Measurements from ENCODE around the gene ORC4.
"Not testable (repeated sequence)": the region's sequence is repeated elsewhere in the genome, so short reads cannot be mapped to it uniquely, and the experiment has no call there.

The ORC4 gene

GRCh38 chr2:148007219-148007900 lies 13.2 kb downstream of the ORC4 start:
- H3K9me3 ChIP-seq (replicated peaks in 1 of 11) = peaks cover 46 to 93% (median 84%) of the 10 kb centered on the region in 11 experiments
- H3K27ac ChIP-seq = no peak overlapping the region
- H3K4me3 ChIP-seq = no peak overlapping the region
- H3K4me2 ChIP-seq = no peak overlapping the region
- no peak overlapping the region for H3K9ac ChIP-seq
- H4K20me1 ChIP-seq = peaks cover 0 to 29% (median 0%) of the 10 kb centered on the region in 11 experiments; a peak in 8 of 22 replicates
- no peaks in the 10 kb centered on the region for H3K27me3 ChIP-seq
- TF ChIP-seq Cebpa-rat (IDR thresholded peaks at IDR 0.05) = no peak
- peaks cover 0 to 27% (median 16%) of the 10 kb centered on the region in 11 experiments; a peak in 15 of 22 replicates for H3K36me3 ChIP-seq
- no peaks in the 10 kb centered on the region for H3K4me1 ChIP-seq

DNA sequence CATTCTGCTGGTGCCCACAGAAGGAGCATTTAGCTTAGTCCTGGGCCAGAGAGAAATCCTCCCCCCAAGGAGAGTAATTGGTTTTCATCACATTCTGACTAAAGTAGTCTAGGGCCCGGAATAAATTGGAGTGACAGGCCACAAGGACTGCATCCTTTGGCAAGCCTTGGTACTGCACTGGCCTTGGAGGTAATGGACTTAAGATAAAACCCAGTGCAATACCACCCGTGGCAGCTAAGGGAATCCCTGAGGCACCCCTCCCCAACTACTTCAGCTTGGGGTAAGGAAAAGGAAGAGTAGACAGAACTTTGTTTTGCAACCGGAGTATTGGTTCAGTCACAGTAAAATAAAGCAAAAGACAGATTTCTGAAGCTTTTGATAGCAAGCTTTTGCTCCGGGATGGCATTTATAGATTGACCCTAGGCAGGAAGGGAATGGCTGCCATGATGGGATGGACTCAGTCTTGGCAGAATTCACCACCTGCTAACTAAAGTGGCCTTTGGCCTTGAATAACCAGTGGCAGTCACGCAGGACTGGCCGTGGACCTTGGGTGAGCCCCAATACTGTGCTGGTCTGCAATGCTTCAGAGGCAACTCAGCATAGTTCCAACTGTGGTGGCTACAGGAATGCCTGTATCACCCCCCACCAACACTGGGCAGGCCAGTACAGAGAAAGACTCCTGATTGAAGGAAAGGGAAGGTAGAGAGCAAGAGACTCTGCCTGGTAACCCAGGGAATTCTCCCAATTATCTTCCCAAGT lies 14.1 kb downstream of the ORC4 start:
- Histone ChIP-seq H3K27me3 (no peaks in the 10 kb centered on the region), H4K20me1 (peaks cover 0 to 25% (median 0%) of the 10 kb centered on the region in 11 experiments; a peak in 7 of 22 replicates), H3K4me3 (no peak overlapping the region), H3K4me2 (no peak overlapping the region), H3K9me3 (replicated peaks in 1 of 11) (peaks cover 50 to 92% (median 89%) of the 10 kb centered on the region in 11 experiments), H3K27ac (no peak overlapping the region), H3K9ac (no peak overlapping the region), H3K36me3 (peaks cover 0 to 25% (median 16%) of the 10 kb centered on the region in 11 experiments; a peak in 15 of 22 replicates), H3K4me1 (no peaks in the 10 kb centered on the region)
- no peak for TF ChIP-seq Cebpa-rat (IDR thresholded peaks at IDR 0.05)

GRCh38 chr2:148002420-148002819 lies 18.1 kb downstream of the ORC4 start:
- H3K4me1 ChIP-seq, H3K27ac ChIP-seq, H3K27me3 ChIP-seq, H3K9ac ChIP-seq, H3K4me2 ChIP-seq, H3K4me3 ChIP-seq: not testable (repeated sequence)
- Histone ChIP-seq H3K9me3 (replicated peaks in 1 of 11) (peaks cover 48 to 70% (median 58%) of the 10 kb centered on the region in 11 experiments), H3K36me3 (peaks cover 7 to 32% (median 20%) of the 10 kb centered on the region in 11 experiments; a peak in 20 of 22 replicates), H4K20me1 (peaks cover 0 to 43% (median 0%) of the 10 kb centered on the region in 11 experiments; a peak in 9 of 22 replicates)

- H4K20me1 ChIP-seq = peaks cover 0 to 32% (median 0%) of the 10 kb centered on the region in 11 experiments; a peak in 9 of 22 replicates
- no peak for TF ChIP-seq Cebpa-rat (IDR thresholded peaks at IDR 0.05)
- no peaks in the 10 kb centered on the region for H3K27me3 ChIP-seq
- no peaks in the 10 kb centered on the region for H3K4me1 ChIP-seq
- no peak overlapping the region for H3K27ac ChIP-seq
- H3K9ac ChIP-seq = no peak overlapping the region
- no peak overlapping the region for H3K4me2 ChIP-seq
- H3K4me3 ChIP-seq = no peak overlapping the region
- H3K36me3 ChIP-seq = peaks cover 11 to 31% (median 21%) of the 10 kb centered on the region in 11 experiments
- H3K9me3 ChIP-seq (replicated peaks in 1 of 11) = peaks cover 45 to 68% (median 55%) of the 10 kb centered on the region in 11 experiments
Observed at GRCh38 chr2:148000095-148000494, 20.4 kb downstream of the ORC4 start.

DNA sequence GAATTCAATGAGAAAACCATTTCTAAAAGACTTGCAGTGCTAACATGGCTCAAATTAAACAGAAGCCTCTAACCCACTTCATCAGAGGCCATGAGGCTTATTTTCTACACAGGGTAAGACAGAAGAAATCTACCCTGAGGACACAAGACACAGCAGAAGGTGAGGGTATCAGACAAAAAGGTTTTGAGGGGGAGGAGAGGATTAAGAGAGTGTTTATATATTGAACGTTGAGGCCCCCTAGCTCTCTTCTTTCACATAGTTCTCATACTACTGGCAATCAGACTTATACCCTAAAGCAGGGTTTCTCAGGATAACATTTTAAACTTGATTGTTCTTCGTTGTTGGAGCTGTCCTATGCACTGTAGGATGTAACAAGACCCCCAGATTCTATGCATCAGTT lies 21.4 kb downstream of the ORC4 start:
- Histone ChIP-seq H3K27ac (no peak overlapping the region), H3K4me3 (no peak overlapping the region), H3K4me2 (no peak overlapping the region), H3K9me3 (replicated peaks in 1 of 11) (peaks cover 43 to 68% (median 53%) of the 10 kb centered on the region in 11 experiments), H3K4me1 (no peaks in the 10 kb centered on the region), H3K36me3 (peaks cover 19 to 40% (median 28%) of the 10 kb centered on the region in 11 experiments), H4K20me1 (peaks cover 0 to 34% (median 0%) of the 10 kb centered on the region in 11 experiments; a peak in 9 of 22 replicates), H3K27me3 (no peaks in the 10 kb centered on the region), H3K9ac (no peak overlapping the region)
- no peak for TF ChIP-seq Cebpa-rat (IDR thresholded peaks at IDR 0.05)

- no peak overlapping the region for H3K27ac ChIP-seq
- H4K20me1 ChIP-seq = peaks cover 0 to 38% (median 4%) of the 10 kb centered on the region in 11 experiments; a peak in 10 of 22 replicates
- H3K27me3 ChIP-seq = no peaks in the 10 kb centered on the region
- H3K4me1 ChIP-seq = peaks cover 0 to under 1% (median 0%) of the 10 kb centered on the region in 10 experiments; a peak in 1 of 20 replicates
- H3K9me3 ChIP-seq (replicated peaks in 1 of 11) = peaks cover 34 to 59% (median 44%) of the 10 kb centered on the region in 11 experiments
- no peak overlapping the region for H3K9ac ChIP-seq
- no peak for TF ChIP-seq Cebpa-rat (IDR thresholded peaks at IDR 0.05)
- H3K4me3 ChIP-seq = no peak overlapping the region
- H3K4me2 ChIP-seq = no peak overlapping the region
- H3K36me3 ChIP-seq = peaks cover 19 to 40% (median 28%) of the 10 kb centered on the region in 11 experiments
Observed at GRCh38 chr2:147998203-147998602, 22.3 kb downstream of the ORC4 start.

DNA sequence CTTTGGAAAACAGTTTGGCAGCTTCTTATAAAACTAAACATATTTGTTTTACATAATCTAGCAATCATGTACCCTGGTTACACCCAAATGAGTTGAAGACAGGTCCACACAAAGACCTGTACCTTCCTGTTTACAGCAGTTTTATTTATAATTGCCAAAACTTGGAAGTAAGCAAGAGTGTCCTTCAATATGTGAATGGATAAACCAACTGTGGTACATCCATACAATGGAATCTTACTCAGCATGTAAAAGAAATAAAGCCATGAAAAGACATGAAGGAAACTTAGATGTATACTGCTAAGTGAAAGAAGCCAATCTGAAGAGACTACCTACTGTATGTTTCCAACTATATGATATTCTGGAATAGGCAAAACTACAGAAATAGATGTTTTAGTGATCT lies 23.7 kb downstream of the ORC4 start:
- H3K27ac ChIP-seq = no peak overlapping the region
- H3K9ac ChIP-seq = no peak overlapping the region

DNA sequence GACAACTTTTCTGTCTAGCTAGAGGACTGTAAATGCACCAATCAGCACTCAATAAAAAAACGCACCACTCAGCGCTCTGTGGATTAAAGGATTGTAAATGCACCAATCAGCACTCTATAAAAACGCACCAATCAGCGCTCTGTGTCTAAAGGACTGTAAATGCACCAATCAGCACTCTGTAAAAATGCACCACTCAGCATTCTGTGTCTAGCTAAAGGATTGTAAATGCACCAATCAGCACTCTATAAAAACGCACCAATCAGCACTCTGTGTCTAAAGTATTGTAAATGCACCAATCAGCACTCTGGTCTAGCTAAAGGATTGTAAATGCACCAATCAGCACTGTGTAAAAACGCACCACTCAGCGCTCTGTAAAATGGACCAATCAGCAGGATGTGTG lies 25.6 kb downstream of the ORC4 start:
- H3K9me3 ChIP-seq (replicated peaks in 1 of 11) = peaks cover 23 to 36% (median 29%) of the 10 kb centered on the region in 11 experiments
- H3K27ac ChIP-seq, H3K4me2 ChIP-seq, H3K4me1 ChIP-seq, H3K4me3 ChIP-seq, H3K27me3 ChIP-seq, H3K9ac ChIP-seq: not testable (repeated sequence)
- peaks cover 0 to 55% (median 23%) of the 10 kb centered on the region in 11 experiments; a peak in 13 of 22 replicates for H4K20me1 ChIP-seq
- H3K36me3 ChIP-seq = peaks cover 19 to 33% (median 28%) of the 10 kb centered on the region in 11 experiments

More for the DNA sequence above, 23.7 kb downstream of the ORC4 start:
- H3K36me3 ChIP-seq = peaks cover 19 to 39% (median 28%) of the 10 kb centered on the region in 11 experiments
- H3K4me3 ChIP-seq = no peak overlapping the region
- H3K27me3 ChIP-seq = no peaks in the 10 kb centered on the region
- H3K4me1 ChIP-seq = peaks cover 0 to 8% (median 5%) of the 10 kb centered on the region in 10 experiments; a peak in 11 of 20 replicates
- peaks cover 23 to 45% (median 30%) of the 10 kb centered on the region in 11 experiments for H3K9me3 ChIP-seq (replicated peaks in 1 of 11)
- no peak overlapping the region for H3K4me2 ChIP-seq
- H4K20me1 ChIP-seq = peaks cover 0 to 51% (median 17%) of the 10 kb centered on the region in 11 experiments; a peak in 12 of 22 replicates
- TF ChIP-seq Cebpa-rat (IDR thresholded peaks at IDR 0.05) = no peak
